ENCODE measurements around the gene IL1RL1.

IL1RL1 gene

DNA sequence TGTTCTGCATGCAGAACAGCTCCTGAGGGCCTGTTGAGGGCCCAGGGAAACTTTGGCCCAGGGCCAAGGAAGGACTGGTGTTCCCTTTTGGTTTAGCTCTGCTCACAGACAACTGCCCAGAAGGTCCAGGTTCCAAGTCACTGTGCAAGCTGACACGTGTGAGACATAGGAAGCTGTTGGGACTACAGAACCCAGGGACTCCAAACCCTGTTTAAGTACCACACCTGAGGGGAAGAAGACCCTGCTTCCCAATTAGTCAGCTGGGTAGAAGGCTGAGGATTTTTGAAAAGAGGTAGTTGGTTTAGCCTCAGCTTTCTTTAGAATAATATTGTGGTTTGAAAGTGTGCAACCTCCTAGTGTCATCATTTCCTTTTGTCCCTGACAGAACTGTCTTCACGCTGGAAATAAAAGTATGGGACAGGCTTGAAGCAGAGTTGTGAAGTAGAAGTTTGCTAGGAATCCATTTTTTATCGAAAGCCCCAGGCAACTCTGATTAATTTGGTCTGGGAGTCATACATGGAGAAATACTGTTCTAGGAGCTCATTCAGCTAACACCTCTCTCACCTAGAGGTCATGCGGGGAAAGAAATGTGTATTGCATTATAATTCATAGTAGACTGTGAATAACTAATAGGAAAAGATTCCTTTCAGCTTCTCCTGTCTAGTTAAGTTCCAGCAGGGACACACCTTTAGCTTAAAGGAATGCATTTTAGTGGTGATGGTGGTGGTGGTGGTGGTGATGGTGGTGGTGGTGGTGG lies 19.9 kb upstream of the IL1RL1 start:
- CTCF ChIA-PET: interaction anchor here (0.6 to 1.9 kb wide), 2 partner anchors 10 to 26 kb away, joined by 3 to 7 read pairs; no protein-coding TSS in a partner anchor

GRCh38 chr2:102294802-102295489 lies 16.4 kb upstream of the IL1RL1 start:
- CTCF ChIA-PET: interaction anchor here (0.6 to 1.2 kb wide), 3 partner anchors 9 to 289 kb away, joined by 3 to 4 read pairs (median 3); no protein-coding TSS in a partner anchor
- no peaks in the 10 kb centered on the region for H3K36me3 ChIP-seq (ENCODE audit: control insufficient read depth in 2 of 2, insufficient read depth in 1 of 2, low read length in 2 of 2)
- POLR2A ChIA-PET: no interaction called here

More for the DNA sequence above, 19.9 kb upstream of the IL1RL1 start:
- Histone ChIP-seq H3K36me3 (ENCODE audit: control insufficient read depth in 2 of 2, insufficient read depth in 1 of 2, low read length in 2 of 2) (no peaks in the 10 kb centered on the region), H3K4me1 (ENCODE audit: control insufficient read depth, insufficient read depth, low read length) (no peaks in the 10 kb centered on the region), H3K4me3 (ENCODE audit: low read depth, low read length) (no peak overlapping the region), H3K9me3 (ENCODE audit: control insufficient read depth, insufficient read depth, low read depth, low read length) (no peaks in the 10 kb centered on the region), H3K27ac (ENCODE audit: extremely low read depth, low read depth, low read length) (no peak overlapping the region)
- TF ChIP-seq OSR2 (tag by site-specific recombination; IDR thresholded peaks at IDR 0.05) (no peak), ZNF155 (tag by site-specific recombination; IDR thresholded peaks at IDR 0.05) (no peak), ZBTB48 (tag by site-specific recombination; IDR thresholded peaks at IDR 0.05) (no peak), ZNF292 (tag by site-specific recombination; IDR thresholded peaks at IDR 0.05; ENCODE audit: borderline replicate concordance, low read depth) (no peak)
- POLR2A ChIA-PET: no interaction called here

DNA sequence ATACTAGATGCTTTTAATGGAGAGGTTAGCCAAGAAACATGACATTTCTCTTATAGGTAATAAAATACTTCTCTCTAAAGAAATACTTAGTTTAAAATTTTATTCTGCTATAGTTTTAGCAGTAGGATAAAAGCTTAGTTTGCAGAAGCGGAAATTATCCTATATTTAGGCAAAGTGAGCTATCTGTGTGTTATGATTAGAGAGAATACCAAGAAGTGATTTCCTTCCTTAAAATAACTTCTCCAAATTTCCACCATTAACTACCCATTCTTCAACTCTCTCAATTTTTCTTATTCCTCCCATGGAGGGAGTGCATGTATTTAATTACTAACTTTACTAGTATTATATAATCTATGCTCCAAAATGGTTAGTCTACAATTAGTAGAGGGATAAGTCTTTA lies 15.8 kb upstream of the IL1RL1 start:
- no peaks in the 10 kb centered on the region for H3K4me1 ChIP-seq (ENCODE audit: control insufficient read depth, insufficient read depth, low read length)
- ChIA-PET POLR2A (no interaction called here), CTCF (interaction anchor here (0.6 to 1.6 kb wide), 3 partner anchors 10 to 174 kb away, joined by 3 to 7 read pairs (median 3); no protein-coding TSS in a partner anchor)
- H3K4me3 ChIP-seq (ENCODE audit: low read depth, low read length): no peak overlapping the region
- no peaks in the 10 kb centered on the region for H3K9me3 ChIP-seq (ENCODE audit: control insufficient read depth, insufficient read depth, low read depth, low read length)
- H3K27ac ChIP-seq (ENCODE audit: extremely low read depth, low read depth, low read length): no peak overlapping the region
- H3K36me3 ChIP-seq (ENCODE audit: control insufficient read depth in 2 of 2, insufficient read depth in 1 of 2, low read length in 2 of 2): no peaks in the 10 kb centered on the region
- TF ChIP-seq ZNF664 (tag by site-specific recombination; IDR thresholded peaks at IDR 0.05) (no peak), ZSCAN30 (tag by site-specific recombination; IDR thresholded peaks at IDR 0.05) (no peak), ZNF561 (tag by site-specific recombination; IDR thresholded peaks at IDR 0.05; ENCODE audit: borderline replicate concordance) (no peak), KLF16 (tag by site-specific recombination; IDR thresholded peaks at IDR 0.05) (no peak), FEZF1 (tag by site-specific recombination; IDR thresholded peaks at IDR 0.05) (no peak), BCL11A (tag by site-specific recombination; IDR thresholded peaks at IDR 0.05; ENCODE audit: low read depth) (no peak), ZNF48 (tag by site-specific recombination; IDR thresholded peaks at IDR 0.05) (no peak), ZNF140 (tag by site-specific recombination; IDR thresholded peaks at IDR 0.05) (no peak)
- TF ChIP-seq, protein P1, sequence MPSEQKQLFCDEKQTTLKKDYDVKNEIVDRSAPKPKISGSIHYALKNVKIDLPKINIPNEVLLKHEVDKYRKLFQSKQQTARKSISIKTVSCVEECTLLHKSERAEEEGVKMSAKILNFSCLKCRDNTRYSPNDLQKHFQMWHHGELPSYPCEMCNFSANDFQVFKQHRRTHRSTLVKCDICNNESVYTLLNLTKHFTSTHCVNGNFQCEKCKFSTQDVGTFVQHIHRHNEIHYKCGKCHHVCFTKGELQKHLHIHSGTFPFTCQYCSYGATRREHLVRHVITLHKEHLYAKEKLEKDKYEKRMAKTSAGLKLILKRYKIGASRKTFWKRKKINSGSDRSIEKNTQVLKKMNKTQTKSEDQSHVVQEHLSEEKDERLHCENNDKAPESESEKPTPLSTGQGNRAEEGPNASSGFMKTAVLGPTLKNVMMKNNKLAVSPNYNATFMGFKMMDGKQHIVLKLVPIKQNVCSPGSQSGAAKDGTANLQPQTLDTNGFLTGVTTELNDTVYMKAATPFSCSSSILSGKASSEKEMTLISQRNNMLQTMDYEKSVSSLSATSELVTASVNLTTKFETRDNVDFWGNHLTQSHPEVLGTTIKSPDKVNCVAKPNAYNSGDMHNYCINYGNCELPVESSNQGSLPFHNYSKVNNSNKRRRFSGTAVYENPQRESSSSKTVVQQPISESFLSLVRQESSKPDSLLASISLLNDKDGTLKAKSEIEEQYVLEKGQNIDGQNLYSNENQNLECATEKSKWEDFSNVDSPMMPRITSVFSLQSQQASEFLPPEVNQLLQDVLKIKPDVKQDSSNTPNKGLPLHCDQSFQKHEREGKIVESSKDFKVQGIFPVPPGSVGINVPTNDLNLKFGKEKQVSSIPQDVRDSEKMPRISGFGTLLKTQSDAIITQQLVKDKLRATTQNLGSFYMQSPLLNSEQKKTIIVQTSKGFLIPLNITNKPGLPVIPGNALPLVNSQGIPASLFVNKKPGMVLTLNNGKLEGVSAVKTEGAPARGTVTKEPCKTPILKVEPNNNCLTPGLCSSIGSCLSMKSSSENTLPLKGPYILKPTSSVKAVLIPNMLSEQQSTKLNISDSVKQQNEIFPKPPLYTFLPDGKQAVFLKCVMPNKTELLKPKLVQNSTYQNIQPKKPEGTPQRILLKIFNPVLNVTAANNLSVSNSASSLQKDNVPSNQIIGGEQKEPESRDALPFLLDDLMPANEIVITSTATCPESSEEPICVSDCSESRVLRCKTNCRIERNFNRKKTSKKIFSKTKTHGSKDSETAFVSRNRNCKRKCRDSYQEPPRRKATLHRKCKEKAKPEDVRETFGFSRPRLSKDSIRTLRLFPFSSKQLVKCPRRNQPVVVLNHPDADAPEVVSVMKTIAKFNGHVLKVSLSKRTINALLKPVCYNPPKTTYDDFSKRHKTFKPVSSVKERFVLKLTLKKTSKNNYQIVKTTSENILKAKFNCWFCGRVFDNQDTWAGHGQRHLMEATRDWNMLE (tag by site-specific recombination; conservative IDR thresholded peaks at IDR 0.05; ENCODE audit: low read depth): no peak
- TF ChIP-seq, protein P2, sequence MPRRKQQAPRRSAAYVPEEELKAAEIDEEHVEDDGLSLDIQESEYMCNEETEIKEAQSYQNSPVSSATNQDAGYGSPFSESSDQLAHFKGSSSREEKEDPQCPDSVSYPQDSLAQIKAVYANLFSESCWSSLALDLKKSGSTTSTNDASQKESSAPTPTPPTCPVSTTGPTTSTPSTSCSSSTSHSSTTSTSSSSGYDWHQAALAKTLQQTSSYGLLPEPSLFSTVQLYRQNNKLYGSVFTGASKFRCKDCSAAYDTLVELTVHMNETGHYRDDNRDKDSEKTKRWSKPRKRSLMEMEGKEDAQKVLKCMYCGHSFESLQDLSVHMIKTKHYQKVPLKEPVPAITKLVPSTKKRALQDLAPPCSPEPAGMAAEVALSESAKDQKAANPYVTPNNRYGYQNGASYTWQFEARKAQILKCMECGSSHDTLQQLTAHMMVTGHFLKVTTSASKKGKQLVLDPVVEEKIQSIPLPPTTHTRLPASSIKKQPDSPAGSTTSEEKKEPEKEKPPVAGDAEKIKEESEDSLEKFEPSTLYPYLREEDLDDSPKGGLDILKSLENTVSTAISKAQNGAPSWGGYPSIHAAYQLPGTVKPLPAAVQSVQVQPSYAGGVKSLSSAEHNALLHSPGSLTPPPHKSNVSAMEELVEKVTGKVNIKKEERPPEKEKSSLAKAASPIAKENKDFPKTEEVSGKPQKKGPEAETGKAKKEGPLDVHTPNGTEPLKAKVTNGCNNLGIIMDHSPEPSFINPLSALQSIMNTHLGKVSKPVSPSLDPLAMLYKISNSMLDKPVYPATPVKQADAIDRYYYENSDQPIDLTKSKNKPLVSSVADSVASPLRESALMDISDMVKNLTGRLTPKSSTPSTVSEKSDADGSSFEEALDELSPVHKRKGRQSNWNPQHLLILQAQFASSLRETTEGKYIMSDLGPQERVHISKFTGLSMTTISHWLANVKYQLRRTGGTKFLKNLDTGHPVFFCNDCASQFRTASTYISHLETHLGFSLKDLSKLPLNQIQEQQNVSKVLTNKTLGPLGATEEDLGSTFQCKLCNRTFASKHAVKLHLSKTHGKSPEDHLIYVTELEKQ (tag by site-specific recombination; IDR thresholded peaks at IDR 0.05; ENCODE audit: borderline replicate concordance): no peak

More at GRCh38 chr2:102294802-102295489, 16.4 kb upstream of the IL1RL1 start:
- H3K27ac ChIP-seq (ENCODE audit: extremely low read depth, low read depth, low read length): no peak overlapping the region
- H3K4me3 ChIP-seq (ENCODE audit: low read depth, low read length): no peak overlapping the region
- TF ChIP-seq GLI2 (tag by site-specific recombination; IDR thresholded peaks at IDR 0.05; ENCODE audit: borderline replicate concordance, low read depth) (no peak), ZBTB1 (tag by site-specific recombination; IDR thresholded peaks at IDR 0.05) (no peak), ZNF473 (tag by site-specific recombination; IDR thresholded peaks at IDR 0.05) (no peak), MZF1 (tag by site-specific recombination; IDR thresholded peaks at IDR 0.05; ENCODE audit: borderline replicate concordance) (no peak), ZSCAN16 (tag by site-specific recombination; IDR thresholded peaks at IDR 0.05) (no peak), ZNF404 (tag by site-specific recombination; IDR thresholded peaks at IDR 0.05) (no peak), ZNF707 (tag by site-specific recombination; IDR thresholded peaks at IDR 0.05) (no peak), KLF10 (tag by site-specific recombination; IDR thresholded peaks at IDR 0.05) (no peak), ZNF138 (tag by site-specific recombination; IDR thresholded peaks at IDR 0.05; ENCODE audit: borderline replicate concordance) (no peak), ZNF274 (IDR thresholded peaks at IDR 0.05; ENCODE audit: low read length) (no peak), ZNF274 (tag by site-specific recombination; IDR thresholded peaks at IDR 0.05; ENCODE audit: borderline replicate concordance) (no peak), MYNN (tag by site-specific recombination; IDR thresholded peaks at IDR 0.05; ENCODE audit: borderline replicate concordance) (no peak), ZNF791 (tag by site-specific recombination; IDR thresholded peaks at IDR 0.05) (no peak), ZNF426 (tag by site-specific recombination; IDR thresholded peaks at IDR 0.05) (no peak), GLIS2 (tag by site-specific recombination; IDR thresholded peaks at IDR 0.05) (no peak)
- TF ChIP-seq, protein P3, sequence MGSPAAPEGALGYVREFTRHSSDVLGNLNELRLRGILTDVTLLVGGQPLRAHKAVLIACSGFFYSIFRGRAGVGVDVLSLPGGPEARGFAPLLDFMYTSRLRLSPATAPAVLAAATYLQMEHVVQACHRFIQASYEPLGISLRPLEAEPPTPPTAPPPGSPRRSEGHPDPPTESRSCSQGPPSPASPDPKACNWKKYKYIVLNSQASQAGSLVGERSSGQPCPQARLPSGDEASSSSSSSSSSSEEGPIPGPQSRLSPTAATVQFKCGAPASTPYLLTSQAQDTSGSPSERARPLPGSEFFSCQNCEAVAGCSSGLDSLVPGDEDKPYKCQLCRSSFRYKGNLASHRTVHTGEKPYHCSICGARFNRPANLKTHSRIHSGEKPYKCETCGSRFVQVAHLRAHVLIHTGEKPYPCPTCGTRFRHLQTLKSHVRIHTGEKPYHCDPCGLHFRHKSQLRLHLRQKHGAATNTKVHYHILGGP (tag by site-specific recombination; IDR thresholded peaks at IDR 0.05): no peak
- no peaks in the 10 kb centered on the region for H3K4me1 ChIP-seq (ENCODE audit: control insufficient read depth, insufficient read depth, low read length)
- no peaks in the 10 kb centered on the region for H3K9me3 ChIP-seq (ENCODE audit: control insufficient read depth, insufficient read depth, low read depth, low read length)
